HepG2 (cell line): ENCODE results near the gene PTH1R. TPM values are rescaled to one million over a fixed set of nuclear protein-coding genes. Genes with fewer than 3 reads are reported as not detected.

ENCODE experiments used
- ATAC-seq: fragments of 200-7000 bp; cut with Tn5 transposase; 3 replicates; pipeline ENCODE4 v1.9.1; 2020; ENCODE audit warnings: mild to moderate bottlenecking, moderate library complexity
- BruUV-seq: library from RNA; stranded (reverse); fragments of 400-500 nt; replicated peaks from 2 replicates; lab custom pipeline; 2021; lab: Mats Ljungman, UMichigan
- CTCF ChIA-PET: fragments of 300-600 bp; formaldehyde crosslinking; extraction: SDS; loops from one replicate; lab custom pipeline; 2021; ENCODE audit warnings: low total read pairs, inconsistent platforms, low intra/inter-chr PET ratio; lab: Yijun Ruan, JAX
- POLR2A ChIA-PET: fragments of 350-600 bp; sonication (Branson Sonifier 250); formaldehyde crosslinking; loops from one replicate; lab custom pipeline; 2020; ENCODE audit warnings: antibody characterized with exemption, inconsistent platforms; lab: Yijun Ruan, JAX
- DNase-seq: peaks from one replicate; pipeline ENCODE4 v3.0.0-alpha.2; 2015; ENCODE audit warnings: low spot score
- FAIRE-seq: peaks from 3 replicates; lab custom pipeline; 2011; peaks lifted over from hg19 to GRCh38; lab: Jason Lieb, UNC
- H2AFZ ChIP-seq: one replicate; pipeline ENCODE4 v1.6.1; 2011; ENCODE audit warnings: low read length, inconsistent platforms
- H3K27ac ChIP-seq: fragments of 300-600 bp; 3 replicates; pipeline ENCODE4 v1.8.0; 2011; ENCODE audit warnings: mixed run types, mild to moderate bottlenecking, mixed read lengths, low read length, inconsistent platforms; ENCODE audit not compliant: insufficient read depth; ENCODE audit errors: extremely low read length
- H3K27me3 ChIP-seq, 2 experiments: fragments of 200-600 bp in 1 of 2; 2 replicates in 1 of 2; 3 replicates in 1 of 2; pipeline versions ENCODE4 v1.6.0 to v1.8.0; 2011; ENCODE audit warnings: low read length in 2 of 2, mild to moderate bottlenecking in 2 of 2, moderate library complexity in 2 of 2, inconsistent platforms in 1 of 2; ENCODE audit not compliant: insufficient read depth in 2 of 2, control insufficient read depth in 1 of 2
- H3K36me3 ChIP-seq, 2 experiments: fragments of 200-600 bp in 1 of 2; replicated peaks in 1 of 2; 2 replicates in 1 of 2; 3 replicates in 1 of 2; pipeline versions ENCODE4 v1.5.1 to v1.8.0; 2011; ENCODE audit warnings: low read length in 2 of 2, inconsistent platforms in 1 of 2; ENCODE audit not compliant: insufficient read depth in 2 of 2, control insufficient read depth in 1 of 2
- H3K4me1 ChIP-seq: 2 replicates; pipeline ENCODE4 v1.5.1; 2012; ENCODE audit warnings: low read length, inconsistent platforms; ENCODE audit not compliant: insufficient read depth
- H3K4me2 ChIP-seq: 2 replicates; pipeline ENCODE4 v1.6.0; 2011; ENCODE audit warnings: low read depth, low read length, inconsistent platforms
- H3K4me3 ChIP-seq, 3 experiments: fragments of 200-600 bp in 1 of 3; sonication (generic), shearing (Covaris generic) in 1 of 3; replicated peaks in 1 of 3; 2 replicates each; pipeline ENCODE4 v1.5.1; 2011 to 2016; ENCODE audit warnings: low read length in 3 of 3, inconsistent platforms in 2 of 3, low read depth in 2 of 3, mild to moderate bottlenecking in 2 of 3, control low read depth in 1 of 3, mixed read lengths in 1 of 3; ENCODE audit not compliant: insufficient read depth in 1 of 3
- H3K79me2 ChIP-seq: one replicate; pipeline ENCODE4 v1.6.1; 2011; ENCODE audit warnings: low read length, inconsistent platforms; ENCODE audit not compliant: insufficient read depth
- H3K9ac ChIP-seq: 2 replicates; pipeline ENCODE4 v1.6.0; 2011; ENCODE audit warnings: mild to moderate bottlenecking, low read depth, low read length, inconsistent platforms; ENCODE audit not compliant: insufficient read depth
- H3K9me3 ChIP-seq: 2 replicates; pipeline ENCODE4 v1.5.1; 2012; ENCODE audit warnings: mild to moderate bottlenecking, low read length
- H4K20me1 ChIP-seq: 2 replicates; pipeline ENCODE4 v1.6.0; 2011; ENCODE audit warnings: inconsistent platforms, mild to moderate bottlenecking, low read length, moderate library complexity; ENCODE audit not compliant: insufficient read depth
- BORCS8-MEF2B ChIP-seq: sonication (generic); formaldehyde crosslinking; IDR thresholded peaks from 2 replicates; pipeline ENCODE4 v1.8.0; 2022; ENCODE audit warnings: mild to moderate bottlenecking, missing genetic modification reagents
- NR2F6 ChIP-seq, 2 experiments: IDR thresholded peaks; 2 replicates each; pipeline ENCODE4 v1.6.1; 2016; ENCODE audit warnings: antibody characterized with exemption in 1 of 2, mild to moderate bottlenecking in 1 of 2
- PCBP1 ChIP-seq: fragments of 200-400 bp; formaldehyde crosslinking; IDR thresholded peaks from 2 replicates; pipeline ENCODE4 v1.6.1; 2017; ENCODE audit warnings: mild to moderate bottlenecking, low read depth, low read length, borderline replicate concordance
- REXO4 ChIP-seq: sonication (generic); formaldehyde crosslinking; IDR thresholded peaks from 2 replicates; pipeline ENCODE4 v1.8.0; 2022; ENCODE audit warnings: missing genetic modification reagents, mild to moderate bottlenecking, borderline replicate concordance
- TSC22D2 ChIP-seq: sonication (generic); formaldehyde crosslinking; IDR thresholded peaks from 2 replicates; pipeline ENCODE4 v1.5.1; 2020; ENCODE audit warnings: missing genetic modification reagents, mild to moderate bottlenecking, borderline replicate concordance
- U2AF1 ChIP-seq: fragments of 200-400 bp; formaldehyde crosslinking; optimal IDR thresholded peaks from 2 replicates; pipeline ENCODE3; 2017; ENCODE audit warnings: mild to moderate bottlenecking, low read depth, low read length
- ZFP37 ChIP-seq: sonication (generic); formaldehyde crosslinking; IDR thresholded peaks from 2 replicates; pipeline ENCODE4 v1.4.0; 2020; ENCODE audit warnings: missing genetic modification reagents, borderline replicate concordance
- ZNF256 ChIP-seq: sonication (generic); formaldehyde crosslinking; conservative IDR thresholded peaks from 2 replicates; pipeline ENCODE4 v1.4.0; 2020; ENCODE audit warnings: missing genetic modification reagents
- ZNF629 ChIP-seq: sonication (generic); formaldehyde crosslinking; conservative IDR thresholded peaks from 2 replicates; pipeline ENCODE4 v1.5.0; 2020; ENCODE audit warnings: missing genetic modification reagents
- ZNF816 ChIP-seq: sonication (generic); formaldehyde crosslinking; IDR thresholded peaks from 2 replicates; pipeline ENCODE4 v1.8.0; 2022; ENCODE audit warnings: missing genetic modification reagents, mild to moderate bottlenecking, borderline replicate concordance
- ZNF850 ChIP-seq: sonication (generic); formaldehyde crosslinking; conservative IDR thresholded peaks from 2 replicates; pipeline ENCODE4 v1.9.0; 2021; ENCODE audit warnings: mild to moderate bottlenecking, missing genetic modification reagents
- WGBS: methylation state at CpG from one replicate; pipeline ENCODE4 v1.1.6; 2017; ENCODE audit warnings: low lambda C conversion rate; 5-methylcytosine and 5-hydroxymethylcytosine counted together
- in situ Hi-C: cut with HindIII; loops from 2 replicates; pipeline ENCODE4 v1.10.0; 2017; ENCODE audit warnings: low pct_unique_long_range_greater_than_20kb; ENCODE audit not compliant: extremely low pct_ligation_motif_present
- intact Hi-C: fragments of 100-400 bp; cut with micrococcal nuclease; formaldehyde crosslinking; loops from one replicate; pipeline ENCODE4 v1.10.0; 2022; ENCODE audit not compliant: unreplicated experiment
- polyA plus RNA-seq, 8 experiments: library from polyadenylated mRNA; depleted of rRNA in 3 of 8; stranded (reverse) in 7 of 8; unstranded in 1 of 8; fragments of >200 nt; fragmentation: Illumina TruSeq in 4 of 8; extraction: Trizol in 4 of 8; gene quantifications; 2 replicates each; pipeline versions ENCODE4 v1.2.1 to v1.2.3, GENCODE V29; 2011 to 2016; ENCODE audit warnings: low read depth in 4 of 8, missing spikeins in 1 of 8, mixed read lengths in 1 of 8; ENCODE audit not compliant: insufficient read depth in 1 of 8
- total RNA-seq, 5 experiments: library from RNA; depleted of rRNA; stranded (reverse); fragments of >200 nt; fragmentation: Illumina TruSeq; extraction: Trizol; gene quantifications; 2 replicates each; pipeline ENCODE4 v1.2.3, GENCODE V29; 2016; ENCODE audit warnings: low read depth in 1 of 5
- TF ChIP-seq, protein P1 (sequence below): sonication (generic); formaldehyde crosslinking; IDR thresholded peaks from 2 replicates; pipeline ENCODE4 v1.8.1; 2023; ENCODE audit warnings: mild to moderate bottlenecking, missing genetic modification reagents
- TF ChIP-seq, protein P2 (sequence below): IDR thresholded peaks from 2 replicates; pipeline ENCODE4 v1.6.1; 2018; ENCODE audit warnings: missing genetic modification reagents
- TF ChIP-seq, protein P3 (sequence below): IDR thresholded peaks from 2 replicates; pipeline ENCODE4 v1.6.1; 2016; ENCODE audit warnings: missing compliant biosample characterization, missing genetic modification reagents, borderline replicate concordance

Gene PTH1R
- total and polyA plus RNA-seq, 2 of the 13 experiments (the other 11 are each of a cell fraction or from before 2014, with no cell fraction given), result not detected

DNA sequence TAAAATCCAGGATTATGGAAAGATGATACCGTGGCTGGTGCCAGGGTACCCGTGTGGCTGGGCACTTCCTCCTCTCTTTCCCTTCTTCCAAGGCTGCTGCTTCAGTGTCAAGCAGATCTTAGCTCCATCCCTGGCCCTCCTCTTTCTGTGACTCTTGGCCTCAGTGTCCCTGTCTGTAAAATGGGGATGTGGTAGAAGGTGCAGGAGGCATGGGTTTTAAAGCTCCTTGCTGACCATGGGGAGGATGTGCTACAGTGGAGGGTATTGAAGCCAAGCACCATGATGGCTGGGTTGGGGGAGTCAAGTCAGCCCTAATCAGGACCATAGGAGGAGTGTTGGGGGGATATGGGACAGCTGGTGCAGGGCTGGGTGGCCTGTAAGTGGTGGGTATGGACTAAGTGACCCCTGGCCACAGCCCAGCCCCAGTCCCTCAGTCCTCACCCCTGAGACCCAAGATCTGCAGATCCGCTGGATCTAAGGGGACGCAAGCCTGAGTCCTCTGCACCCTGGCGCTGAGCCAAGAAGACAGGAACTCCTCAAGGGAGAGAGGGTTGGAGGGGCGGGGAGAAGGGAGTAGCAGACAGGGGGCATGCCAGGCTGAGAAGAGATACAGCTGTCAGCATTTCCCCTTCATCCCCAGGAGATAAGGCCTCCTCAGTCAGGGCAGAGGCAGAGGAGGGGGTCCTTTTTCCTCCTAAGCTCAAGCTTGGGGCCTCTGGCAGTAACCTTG, 12.0 kb downstream of the PTH1R start:
- Histone ChIP-seq H3K27ac (no peak overlapping the region), H3K27me3 (peaks cover 15 to 75% of the 10 kb centered on the region in 2 experiments), H2AFZ (no peak overlapping the region), H4K20me1 (peaks cover 4% of the 10 kb centered on the region; the same call in 1 of the 2 replicates), H3K9me3 (no peaks in the 10 kb centered on the region), H3K4me1 (peaks cover 13% of the 10 kb centered on the region), H3K4me3 (no peak overlapping the region), H3K4me2 (no peak overlapping the region), H3K36me3 (no peaks in the 10 kb centered on the region), H3K79me2 (no peaks in the 10 kb centered on the region), H3K9ac (no peak overlapping the region)
- BruUV-seq, result no TSS peak
- no peak for TF ChIP-seq ZNF256 (CRISPR knock-in tag)
- peak; percentile 75 for TF ChIP-seq ZNF629 (CRISPR knock-in tag)
- whole genome bisulfite sequencing, result 26% methylated on average over 6 of the region's 6 CpGs
- in situ Hi-C loops, result no loop called here
- ChIA-PET POLR2A (no interaction called here), CTCF (no interaction called here)
- FAIRE-seq (no peak), DNase-seq (no peak), ATAC-seq (no peak)
- intact Hi-C loops, result no loop called here

DNA sequence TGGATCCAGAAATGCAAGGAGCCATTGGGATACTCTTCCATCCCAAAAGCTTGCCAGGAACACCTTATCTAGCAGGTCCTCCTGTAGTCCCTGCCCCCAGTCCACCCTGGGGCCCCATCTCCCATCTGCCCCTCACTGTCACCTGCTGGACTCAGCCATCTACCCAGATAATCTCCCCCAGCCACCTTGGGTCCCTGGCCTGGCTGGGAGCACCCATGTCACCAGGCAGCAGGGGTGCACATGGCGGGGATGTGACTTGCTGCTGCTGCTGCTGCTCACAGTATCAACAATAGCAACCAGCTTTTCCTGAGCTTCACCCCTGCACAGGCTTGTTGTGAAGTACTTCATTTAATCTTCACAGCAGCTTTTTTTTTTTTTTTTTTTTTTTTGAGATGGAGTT, 12.6 kb downstream of the PTH1R start:
- in situ Hi-C loops (no loop called here), intact Hi-C loops (no loop called here)
- no peak overlapping the region for H3K4me2 ChIP-seq
- BruUV-seq, result no TSS peak
- ChIA-PET CTCF (no interaction called here), POLR2A (no interaction called here)
- no peak for ATAC-seq
- WGBS, result 80% methylated on average over 1 of the region's 1 CpG
- peaks cover 9 to 69% of the 10 kb centered on the region in 2 experiments for H3K27me3 ChIP-seq
- H3K36me3 ChIP-seq, result no peaks in the 10 kb centered on the region
- no peak overlapping the region for H3K27ac ChIP-seq
- no peak for DNase-seq
- peaks cover 13% of the 10 kb centered on the region for H3K4me1 ChIP-seq
- no peak overlapping the region for H3K4me3 ChIP-seq
- no peak overlapping the region for H2AFZ ChIP-seq
- FAIRE-seq, result no peak
- no peaks in the 10 kb centered on the region for H3K9me3 ChIP-seq
- H4K20me1 ChIP-seq, result peaks cover under 1% of the 10 kb centered on the region; the same call in 1 of the 2 replicates
- no peak overlapping the region for H3K9ac ChIP-seq
- H3K79me2 ChIP-seq, result no peaks in the 10 kb centered on the region
- TF ChIP-seq REXO4, result no peak
- TF ChIP-seq, protein P1, sequence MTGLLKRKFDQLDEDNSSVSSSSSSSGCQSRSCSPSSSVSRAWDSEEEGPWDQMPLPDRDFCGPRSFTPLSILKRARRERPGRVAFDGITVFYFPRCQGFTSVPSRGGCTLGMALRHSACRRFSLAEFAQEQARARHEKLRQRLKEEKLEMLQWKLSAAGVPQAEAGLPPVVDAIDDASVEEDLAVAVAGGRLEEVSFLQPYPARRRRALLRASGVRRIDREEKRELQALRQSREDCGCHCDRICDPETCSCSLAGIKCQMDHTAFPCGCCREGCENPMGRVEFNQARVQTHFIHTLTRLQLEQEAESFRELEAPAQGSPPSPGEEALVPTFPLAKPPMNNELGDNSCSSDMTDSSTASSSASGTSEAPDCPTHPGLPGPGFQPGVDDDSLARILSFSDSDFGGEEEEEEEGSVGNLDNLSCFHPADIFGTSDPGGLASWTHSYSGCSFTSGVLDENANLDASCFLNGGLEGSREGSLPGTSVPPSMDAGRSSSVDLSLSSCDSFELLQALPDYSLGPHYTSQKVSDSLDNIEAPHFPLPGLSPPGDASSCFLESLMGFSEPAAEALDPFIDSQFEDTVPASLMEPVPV (CRISPR knock-in tag), result no peak
- no peak for TF ChIP-seq NR2F6 (IDR thresholded peaks at IDR 0.05)
- TF ChIP-seq NR2F6 (CRISPR knock-in tag; IDR thresholded peaks at IDR 0.05), result no peak
- TF ChIP-seq ZNF816, result no peak
- TF ChIP-seq ZNF850 (CRISPR knock-in tag), result no peak
- TF ChIP-seq ZFP37, result no peak
- no peak for TF ChIP-seq PCBP1
- TF ChIP-seq BORCS8-MEF2B (CRISPR knock-in tag), result no peak
- TF ChIP-seq, protein P2, sequence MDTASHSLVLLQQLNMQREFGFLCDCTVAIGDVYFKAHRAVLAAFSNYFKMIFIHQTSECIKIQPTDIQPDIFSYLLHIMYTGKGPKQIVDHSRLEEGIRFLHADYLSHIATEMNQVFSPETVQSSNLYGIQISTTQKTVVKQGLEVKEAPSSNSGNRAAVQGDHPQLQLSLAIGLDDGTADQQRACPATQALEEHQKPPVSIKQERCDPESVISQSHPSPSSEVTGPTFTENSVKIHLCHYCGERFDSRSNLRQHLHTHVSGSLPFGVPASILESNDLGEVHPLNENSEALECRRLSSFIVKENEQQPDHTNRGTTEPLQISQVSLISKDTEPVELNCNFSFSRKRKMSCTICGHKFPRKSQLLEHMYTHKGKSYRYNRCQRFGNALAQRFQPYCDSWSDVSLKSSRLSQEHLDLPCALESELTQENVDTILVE (CRISPR knock-in tag), result no peak
- no peak for TF ChIP-seq TSC22D2 (CRISPR knock-in tag)
- TF ChIP-seq U2AF1, result no peak
- TF ChIP-seq, protein P3, sequence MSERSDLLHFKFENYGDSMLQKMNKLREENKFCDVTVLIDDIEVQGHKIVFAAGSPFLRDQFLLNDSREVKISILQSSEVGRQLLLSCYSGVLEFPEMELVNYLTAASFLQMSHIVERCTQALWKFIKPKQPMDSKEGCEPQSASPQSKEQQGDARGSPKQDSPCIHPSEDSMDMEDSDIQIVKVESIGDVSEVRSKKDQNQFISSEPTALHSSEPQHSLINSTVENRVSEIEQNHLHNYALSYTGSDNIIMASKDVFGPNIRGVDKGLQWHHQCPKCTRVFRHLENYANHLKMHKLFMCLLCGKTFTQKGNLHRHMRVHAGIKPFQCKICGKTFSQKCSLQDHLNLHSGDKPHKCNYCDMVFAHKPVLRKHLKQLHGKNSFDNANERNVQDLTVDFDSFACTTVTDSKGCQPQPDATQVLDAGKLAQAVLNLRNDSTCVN (CRISPR knock-in tag), result no peak
